Measurements from ENCODE around the gene UNC119B. TPM values are rescaled to one million over a fixed set of nuclear protein-coding genes. Genes with fewer than 3 reads are reported as not detected.

Gene UNC119B
- polyA plus RNA-seq, 1 of the 3 experiments (the other 2 are of a cell fraction): 23.6 TPM

GRCh38 chr12:120680165-120680738 lies 30.0 kb upstream of the UNC119B start:
- H2AFZ ChIP-seq (ENCODE audit: low read depth): no peak overlapping the region
- CTCF ChIA-PET: interaction anchor here (0.6 kb wide), 1 partner anchor 205 kb away, joined by 3 read pairs; no protein-coding TSS in a partner anchor
- H3K9ac ChIP-seq: no peak overlapping the region
- no peaks in the 10 kb centered on the region for H3K36me3 ChIP-seq (replicated peaks in 1 of 2; ENCODE audit: control insufficient read depth in 1 of 2, insufficient read depth in 2 of 2, low read length in 1 of 2)
- 65% methylated on average over 5 of the region's 5 CpGs for WGBS (ENCODE audit: low lambda C conversion rate)
- no peaks in the 10 kb centered on the region for H3K4me1 ChIP-seq (ENCODE audit: control insufficient read depth in 1 of 2, insufficient read depth in 2 of 2, low read depth in 1 of 2, low read length in 1 of 2)
- no peak for DNase-seq
- no peaks in the 10 kb centered on the region for H4K20me1 ChIP-seq (ENCODE audit: insufficient read depth)
- no peaks in the 10 kb centered on the region for H3K9me2 ChIP-seq
- H3K9me3 ChIP-seq: no peaks in the 10 kb centered on the region
- no peak overlapping the region for H3K27ac ChIP-seq (ENCODE audit: low read depth in 2 of 2, low read length in 1 of 2)
- H3K27me3 ChIP-seq (ENCODE audit: insufficient read depth): no peaks in the 10 kb centered on the region
- no peak for TF ChIP-seq USF1 (IDR thresholded peaks at IDR 0.05; ENCODE audit: borderline replicate concordance, low read depth)
- TF ChIP-seq IRF3 (IDR thresholded peaks at IDR 0.05; ENCODE audit: low read depth, low read length): no peak
- no peak for TF ChIP-seq USF2 (IDR thresholded peaks at IDR 0.05; ENCODE audit: borderline replicate concordance, low read depth, low read length)
- no peak for TF ChIP-seq POLR2AphosphoS5 (IDR thresholded peaks at IDR 0.05; ENCODE audit: low read depth, low read length)
- no peak for TF ChIP-seq CTCF (IDR thresholded peaks at IDR 0.05)
- TF ChIP-seq RXRA (IDR thresholded peaks at IDR 0.05; ENCODE audit: borderline replicate concordance, low read depth): no peak
- no peak for TF ChIP-seq EP300 (IDR thresholded peaks at IDR 0.05; ENCODE audit: borderline replicate concordance in 1 of 2, low read depth in 1 of 2, low read length in 1 of 2)
- no peak for TF ChIP-seq MXI1 (IDR thresholded peaks at IDR 0.05; ENCODE audit: low read depth, low read length)
- H3K4me2 ChIP-seq: no peak overlapping the region
- no peak overlapping the region for H3K4me3 ChIP-seq (ENCODE audit: low read depth in 2 of 2, low read length in 1 of 2)
- H3F3A ChIP-seq (replicated peaks; ENCODE audit: insufficient read depth): no peaks in the 10 kb centered on the region
- H3K79me2 ChIP-seq (ENCODE audit: insufficient read depth): no peaks in the 10 kb centered on the region
- POLR2A ChIA-PET: interaction anchor here (0.5 kb wide), 1 partner anchor 375 kb away, joined by 4 read pairs; no protein-coding TSS in a partner anchor

GRCh38 chr12:120684523-120684932 lies 25.7 kb upstream of the UNC119B start:
- Histone ChIP-seq H3K4me3 (ENCODE audit: low read depth in 2 of 2, low read length in 1 of 2) (no peak overlapping the region), H3K4me2 (no peak overlapping the region), H2AFZ (ENCODE audit: low read depth) (peak overlapping the region; percentile 51; the same call in 1 of the 2 replicates), H3K9me2 (no peaks in the 10 kb centered on the region), H3K9me3 (no peaks in the 10 kb centered on the region), H3K9ac (no peak overlapping the region), H3K79me2 (ENCODE audit: insufficient read depth) (peaks cover 25% of the 10 kb centered on the region), H4K20me1 (ENCODE audit: insufficient read depth) (peaks cover 17% of the 10 kb centered on the region), H3F3A (replicated peaks; ENCODE audit: insufficient read depth) (peaks cover 4% of the 10 kb centered on the region), H3K27me3 (ENCODE audit: insufficient read depth) (no peaks in the 10 kb centered on the region), H3K36me3 (replicated peaks in 1 of 2; ENCODE audit: control insufficient read depth in 1 of 2, insufficient read depth in 2 of 2, low read length in 1 of 2) (no peaks in the 10 kb centered on the region), H3K27ac (ENCODE audit: low read depth in 2 of 2, low read length in 1 of 2) (no peak overlapping the region), H3K4me1 (ENCODE audit: control insufficient read depth in 1 of 2, insufficient read depth in 2 of 2, low read depth in 1 of 2, low read length in 1 of 2) (peaks cover 0 to 18% of the 10 kb centered on the region in 2 experiments; a peak in 1 of 4 replicates)
- 80% methylated on average over 8 of the region's 8 CpGs for WGBS (ENCODE audit: low lambda C conversion rate)
- ChIA-PET POLR2A (no interaction called here), CTCF (no interaction called here)
- no peak for DNase-seq
- TF ChIP-seq TCF12 (IDR thresholded peaks at IDR 0.05) (no peak), USF1 (IDR thresholded peaks at IDR 0.05; ENCODE audit: borderline replicate concordance, low read depth) (no peak), ELF1 (IDR thresholded peaks at IDR 0.05) (no peak), PBX3 (IDR thresholded peaks at IDR 0.05) (no peak), FOXM1 (IDR thresholded peaks at IDR 0.05; ENCODE audit: low read depth) (no peak), EZH2phosphoT487 (IDR thresholded peaks at IDR 0.05; ENCODE audit: borderline replicate concordance, low read depth) (no peak), EP300 (IDR thresholded peaks at IDR 0.05; ENCODE audit: borderline replicate concordance in 1 of 2, low read depth in 1 of 2, low read length in 1 of 2) (no peak), TAF1 (IDR thresholded peaks at IDR 0.05; ENCODE audit: borderline replicate concordance, low read depth, low read length) (no peak), TEAD4 (IDR thresholded peaks at IDR 0.05; ENCODE audit: borderline replicate concordance, insufficient read depth) (no peak), GATA2 (CRISPR knock-in tag; IDR thresholded peaks at IDR 0.05) (no peak), SIN3A (IDR thresholded peaks at IDR 0.05; ENCODE audit: borderline replicate concordance, low read depth, low read length) (no peak), MXI1 (IDR thresholded peaks at IDR 0.05; ENCODE audit: low read depth, low read length) (no peak), FOSL2 (IDR thresholded peaks at IDR 0.05; ENCODE audit: borderline replicate concordance, low read depth) (no peak), GABPA (IDR thresholded peaks at IDR 0.05; ENCODE audit: low read depth) (no peak)
